Left ventricle myocardium inferior (tissue), 1 donor: ENCODE measurements around the gene SCMH1. TPM values are rescaled to one million over a fixed set of nuclear protein-coding genes. Genes with fewer than 3 reads are reported as not detected.

Experiments used
- DNase-seq: peaks from one replicate; pipeline ENCODE4 v3.0.0-alpha.2; 2020
- H3K27ac ChIP-seq: fragments of 200-600 bp; replicated peaks from 2 replicates; pipeline ENCODE4 v1.8.0; 2021
- H3K27me3 ChIP-seq: fragments of 200-600 bp; 2 replicates; pipeline ENCODE4 v1.8.0; 2021; ENCODE audit warnings: low read depth
- H3K36me3 ChIP-seq: fragments of 200-600 bp; 2 replicates; pipeline ENCODE4 v1.8.0; 2021
- H3K4me1 ChIP-seq: fragments of 200-600 bp; 2 replicates; pipeline ENCODE4 v1.8.0; 2021
- H3K4me3 ChIP-seq: fragments of 200-600 bp; 2 replicates; pipeline ENCODE4 v1.8.0; 2021; ENCODE audit warnings: mild to moderate bottlenecking, moderate library complexity
- H3K9me3 ChIP-seq: fragments of 200-600 bp; replicated peaks from 2 replicates; pipeline ENCODE4 v1.8.0; 2021
- intact Hi-C: fragments of 100-400 bp; cut with micrococcal nuclease; formaldehyde crosslinking; loops from one replicate; pipeline ENCODE4 v1.11.0; 2022
- total RNA-seq: library from RNA; stranded (reverse); fragmentation: NEBNext Ultra II Directional; extraction: Animal tissue kit (Norgen Biotek cat#: 25700); gene quantifications from one replicate; pipeline ENCODE4 v1.2.1, GENCODE V29; 2021
- TF ChIP-seq, protein P1 (sequence below): fragments of 200-600 bp; IDR thresholded peaks from 2 replicates; pipeline ENCODE4 v1.8.0; 2021; ENCODE audit warnings: antibody characterized with exemption, mild to moderate bottlenecking, borderline replicate concordance
- donor health status: DM: no; HTN: yes; CAD: no; lungs with severe emphysema.

SCMH1 gene
- total RNA-seq, 1 donor from 2014 or later: 48.1 TPM

DNA sequence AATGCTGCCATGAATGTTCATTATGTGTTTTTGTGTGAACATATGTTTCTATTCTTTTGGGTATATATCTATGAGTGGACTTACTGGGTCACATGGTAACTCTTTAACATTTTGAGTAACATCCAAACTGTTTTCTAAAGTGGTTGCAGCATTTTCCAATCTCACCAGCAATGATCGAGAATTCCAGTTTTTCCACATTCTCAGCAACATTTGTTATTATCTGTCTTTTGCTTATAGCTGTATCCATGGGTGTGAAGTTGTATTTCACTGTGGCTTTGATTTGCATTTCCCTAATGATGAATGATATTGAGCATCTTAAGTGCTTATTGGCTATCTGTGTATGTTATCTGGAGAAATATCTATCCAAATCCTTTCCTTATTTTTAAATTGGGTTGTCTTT, 131.4 kb downstream of the SCMH1 start:
- Histone ChIP-seq H3K36me3 (peaks cover 14% of the 10 kb centered on the region), H3K27me3 (no peaks in the 10 kb centered on the region), H3K4me1 (peaks cover 27% of the 10 kb centered on the region), H3K9me3 (no peaks in the 10 kb centered on the region), H3K27ac (peak overlapping the region; percentile 76), H3K4me3 (no peak overlapping the region)
- no peak for DNase-seq
- intact Hi-C loops: no loop called here
- TF ChIP-seq, protein P1, sequence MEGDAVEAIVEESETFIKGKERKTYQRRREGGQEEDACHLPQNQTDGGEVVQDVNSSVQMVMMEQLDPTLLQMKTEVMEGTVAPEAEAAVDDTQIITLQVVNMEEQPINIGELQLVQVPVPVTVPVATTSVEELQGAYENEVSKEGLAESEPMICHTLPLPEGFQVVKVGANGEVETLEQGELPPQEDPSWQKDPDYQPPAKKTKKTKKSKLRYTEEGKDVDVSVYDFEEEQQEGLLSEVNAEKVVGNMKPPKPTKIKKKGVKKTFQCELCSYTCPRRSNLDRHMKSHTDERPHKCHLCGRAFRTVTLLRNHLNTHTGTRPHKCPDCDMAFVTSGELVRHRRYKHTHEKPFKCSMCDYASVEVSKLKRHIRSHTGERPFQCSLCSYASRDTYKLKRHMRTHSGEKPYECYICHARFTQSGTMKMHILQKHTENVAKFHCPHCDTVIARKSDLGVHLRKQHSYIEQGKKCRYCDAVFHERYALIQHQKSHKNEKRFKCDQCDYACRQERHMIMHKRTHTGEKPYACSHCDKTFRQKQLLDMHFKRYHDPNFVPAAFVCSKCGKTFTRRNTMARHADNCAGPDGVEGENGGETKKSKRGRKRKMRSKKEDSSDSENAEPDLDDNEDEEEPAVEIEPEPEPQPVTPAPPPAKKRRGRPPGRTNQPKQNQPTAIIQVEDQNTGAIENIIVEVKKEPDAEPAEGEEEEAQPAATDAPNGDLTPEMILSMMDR: no peak

DNA sequence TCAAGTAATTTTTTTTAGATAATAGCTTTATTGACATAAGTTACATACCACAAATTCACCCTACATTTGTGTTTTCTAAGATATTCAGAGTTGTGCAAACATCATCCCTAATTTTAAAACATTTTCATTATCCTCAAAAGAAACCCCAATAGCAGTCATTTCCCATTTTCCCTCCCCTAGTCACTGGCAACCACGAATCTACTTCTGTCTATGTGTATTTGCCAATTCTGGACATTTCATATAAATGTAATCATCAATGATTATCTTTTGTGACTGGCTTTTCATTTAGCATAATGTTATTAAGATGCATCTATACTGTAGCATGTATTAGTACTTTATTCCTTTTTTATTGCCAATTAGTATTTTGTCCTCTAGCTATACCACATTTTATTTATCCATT, 131.8 kb downstream of the SCMH1 start:
- intact Hi-C loops: no loop called here
- Histone ChIP-seq H3K9me3 (no peaks in the 10 kb centered on the region), H3K27me3 (no peaks in the 10 kb centered on the region), H3K4me1 (peaks cover 27% of the 10 kb centered on the region), H3K27ac (peak overlapping the region; percentile 76), H3K36me3 (peaks cover 14% of the 10 kb centered on the region), H3K4me3 (no peak overlapping the region)
- DNase-seq: no peak
- TF ChIP-seq, protein P1: no peak

DNA sequence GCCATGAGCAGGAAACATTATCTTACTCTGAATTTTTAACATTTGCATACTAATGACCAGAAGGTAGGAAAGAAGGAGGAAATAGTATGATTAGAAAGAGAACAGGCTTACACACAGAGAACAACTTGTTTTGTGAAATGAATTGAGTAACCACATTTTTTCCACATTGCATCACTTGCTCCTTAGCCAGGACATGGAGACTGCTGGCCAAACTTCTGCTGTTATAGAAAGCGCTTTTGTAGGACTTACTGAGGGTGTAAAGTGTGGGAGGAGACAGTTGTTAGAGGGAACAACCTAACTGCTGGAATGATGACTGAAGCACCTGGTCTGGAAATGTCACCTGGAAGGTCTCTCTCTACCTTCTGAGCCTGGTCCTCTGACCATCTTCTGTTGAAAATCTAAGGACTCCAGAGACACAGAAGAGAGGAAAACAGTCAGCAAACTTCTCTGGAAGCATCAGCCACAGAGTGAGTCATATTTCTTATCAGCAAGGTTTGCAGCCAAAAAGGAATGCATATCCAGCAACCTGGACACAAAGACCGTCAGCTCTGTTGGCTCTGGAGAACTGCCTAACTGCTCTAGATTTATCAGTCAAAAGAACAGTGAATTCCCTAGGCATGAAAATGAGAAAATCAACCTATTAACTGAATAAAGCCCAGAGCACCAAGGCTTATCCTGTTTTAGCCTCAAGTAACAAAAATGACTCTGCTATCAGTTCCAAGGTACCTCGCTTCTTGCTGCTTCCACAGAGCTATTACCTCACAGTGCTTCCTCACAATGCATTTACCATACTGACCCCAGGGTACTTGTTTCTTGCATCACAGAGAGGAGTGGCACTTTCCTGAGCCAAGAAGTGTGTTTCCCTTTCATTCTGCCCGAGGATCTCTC, 132.6 kb downstream of the SCMH1 start:
- no peaks in the 10 kb centered on the region for H3K27me3 ChIP-seq
- intact Hi-C loops: no loop called here
- H3K9me3 ChIP-seq: no peaks in the 10 kb centered on the region

DNA sequence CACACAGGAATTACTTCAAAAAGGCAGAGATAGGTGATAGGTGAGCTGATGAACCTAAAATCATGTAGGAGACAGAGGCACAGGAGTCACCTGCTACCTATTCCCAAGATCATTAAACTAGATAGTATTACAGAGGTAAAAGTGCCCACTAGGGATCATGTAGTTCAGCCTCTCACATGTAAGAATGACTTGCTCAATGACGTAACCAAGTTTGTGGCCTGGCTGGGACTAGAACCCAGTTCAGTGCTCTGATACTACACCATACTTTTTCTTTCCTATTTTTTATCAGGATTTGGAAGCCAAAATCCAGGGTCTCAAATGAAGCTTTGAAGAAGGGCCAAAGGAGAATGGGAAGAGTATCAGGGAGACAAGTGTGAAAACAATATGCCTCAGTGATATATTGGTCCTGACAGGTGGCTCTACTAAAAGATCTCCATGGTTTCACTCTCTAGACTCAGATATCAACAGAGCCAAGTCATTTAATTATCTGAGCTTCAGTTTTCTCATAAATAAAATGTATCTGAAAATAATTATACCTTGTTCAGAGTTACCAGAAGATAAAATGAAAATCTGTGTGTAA, 133.3 kb downstream of the SCMH1 start:
- Histone ChIP-seq H3K4me3 (no peak overlapping the region), H3K4me1 (peaks cover 36% of the 10 kb centered on the region), H3K27ac (peak overlapping the region; percentile 76), H3K27me3 (no peaks in the 10 kb centered on the region), H3K36me3 (peaks cover 9% of the 10 kb centered on the region), H3K9me3 (no peaks in the 10 kb centered on the region)
- intact Hi-C loops: no loop called here
- DNase-seq: no peak
- TF ChIP-seq, protein P1: no peak

More for the DNA sequence above, 132.6 kb downstream of the SCMH1 start:
- Histone ChIP-seq H3K4me3 (no peak overlapping the region), H3K36me3 (peaks cover 11% of the 10 kb centered on the region), H3K27ac (peak overlapping the region; percentile 76), H3K4me1 (peaks cover 28% of the 10 kb centered on the region)
- TF ChIP-seq, protein P1: no peak
- DNase-seq: no peak

DNA sequence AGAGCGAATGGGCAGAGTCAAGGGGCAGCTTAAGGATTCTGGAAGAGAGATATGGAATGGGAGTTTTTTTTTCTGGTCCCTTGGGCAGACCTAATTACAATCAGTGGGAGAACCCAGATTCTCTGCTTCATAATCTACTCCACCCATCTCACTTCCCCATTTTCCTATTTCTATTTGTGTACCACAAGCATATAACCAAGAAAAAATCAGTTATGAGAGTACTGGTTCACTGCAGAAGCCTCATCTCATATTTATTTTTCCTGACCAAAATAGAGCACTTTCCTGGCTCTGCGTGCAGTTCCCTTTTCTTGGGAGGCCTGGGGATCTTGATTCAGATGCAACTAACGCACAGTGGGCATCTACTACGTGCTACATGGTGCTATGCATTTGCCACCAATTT, 138.3 kb downstream of the SCMH1 start:
- no peaks in the 10 kb centered on the region for H3K9me3 ChIP-seq
- intact Hi-C loops: no loop called here
- H3K4me1 ChIP-seq: peaks cover 50% of the 10 kb centered on the region
- DNase-seq: no peak
- H3K36me3 ChIP-seq: no peaks in the 10 kb centered on the region
- H3K4me3 ChIP-seq: no peak overlapping the region
- no peak overlapping the region for H3K27ac ChIP-seq
- TF ChIP-seq, protein P1: no peak
- H3K27me3 ChIP-seq: no peaks in the 10 kb centered on the region
